Esophagus squamous epithelium (tissue), 5 donors: ENCODE data around the gene GALNT2. TPM values are rescaled to one million over a fixed set of nuclear protein-coding genes. Genes with fewer than 3 reads are reported as not detected.

Experiments used
- DNase-seq: peaks from one replicate; lab custom pipeline; 2025; lab: John Stamatoyannopoulos, UW
- H3K27ac ChIP-seq, 4 donors: fragments of 200-600 bp; sonication (generic); one replicate each; pipeline ENCODE4 v1.5.1; 2016 to 2019; ENCODE audit warnings: mild to moderate bottlenecking in 1 of 4
- H3K27me3 ChIP-seq, 4 donors: fragments of 200-600 bp; sonication (generic); 1 replicate in 3 of 4; 2 replicates in 1 of 4; pipeline versions ENCODE4 v1.5.1 to v1.6.0; 2017 to 2021; ENCODE audit warnings: antibody characterized with exemption in 1 of 4
- H3K36me3 ChIP-seq, 3 donors: fragments of 200-600 bp; sonication (generic); one replicate each; pipeline ENCODE4 v1.5.1; 2016 to 2019
- H3K4me1 ChIP-seq, 3 donors: fragments of 200-600 bp; sonication (generic); one replicate each; pipeline ENCODE4 v1.5.1; 2017 to 2019
- H3K4me3 ChIP-seq, 4 donors: fragments of 200-600 bp; sonication (generic); 1 replicate in 3 of 4; 2 replicates in 1 of 4; pipeline ENCODE4 v1.5.1; 2016 to 2019; ENCODE audit warnings: mild to moderate bottlenecking in 2 of 4, moderate library complexity in 1 of 4
- H3K9me3 ChIP-seq, 3 donors: fragments of 200-600 bp; sonication (generic); one replicate each; pipeline ENCODE4 v1.5.1; 2016 to 2019
- CTCF ChIP-seq, 6 experiments: fragments of 450-650 bp in 4 of 6; fragments of 200-600 bp in 2 of 6; sonication (generic) in 2 of 6; IDR thresholded peaks; one replicate each; pipeline ENCODE4 v1.5.1; 2016 to 2019; ENCODE audit warnings: antibody characterized with exemption in 6 of 6, mild to moderate bottlenecking in 4 of 6, moderate library complexity in 4 of 6
- POLR2A ChIP-seq, 4 donors: fragments of 450-650 bp; IDR thresholded peaks; one replicate each; pipeline ENCODE4 v1.6.1; 2017; ENCODE audit warnings: antibody characterized with exemption in 4 of 4, mild to moderate bottlenecking in 4 of 4, moderate library complexity in 3 of 4
- WGBS, 2 donors: methylation state at CpG; one replicate each; pipeline ENCODE4 v1.1.5; 2018; 5-methylcytosine and 5-hydroxymethylcytosine counted together
- intact Hi-C: fragments of 100-400 bp; cut with DNase I; formaldehyde crosslinking; loops from one replicate; pipeline ENCODE4 v1.15.0; 2022
- total RNA-seq, 4 donors: library from RNA; depleted of rRNA; stranded (reverse); fragments of >200 nt; gene quantifications; one replicate each; pipeline ENCODE4 v1.1.0, GENCODE V29; 2016
- donor health status: DM: yes; HTN: yes; CAD: no.

The GALNT2 gene
- total RNA-seq, 4 donors from 2014 or later: 25.8 to 36.2 (median 31.0) TPM

GRCh38 chr1:230140221-230141020, 73.4 kb downstream of the GALNT2 start:
- Histone ChIP-seq H3K36me3 (peaks cover 0 to 13% (median 0%) of the 10 kb centered on the region in 3 donors), H3K4me1 (peaks cover 0 to 57% (median 6%) of the 10 kb centered on the region in 3 donors), H3K27ac (no peak overlapping the region), H3K9me3 (no peaks in the 10 kb centered on the region), H3K4me3 (no peak overlapping the region), H3K27me3 (no peaks in the 10 kb centered on the region)
- TF ChIP-seq CTCF (IDR thresholded peaks at IDR 0.05): no peak
- no peak for TF ChIP-seq POLR2A (IDR thresholded peaks at IDR 0.05)
- no peak for DNase-seq
- intact Hi-C loops: no loop called here
- WGBS, 2 donors: 65 to 70% methylated on average over 4 to 8 of the region's 12 CpGs

GRCh38 chr1:230141021-230141648, 74.1 kb downstream of the GALNT2 start:
- intact Hi-C loops: no loop called here
- Histone ChIP-seq H3K27me3 (no peaks in the 10 kb centered on the region), H3K27ac (no peak overlapping the region), H3K4me1 (peaks cover 0 to 64% (median 9%) of the 10 kb centered on the region in 3 donors), H3K4me3 (no peak overlapping the region), H3K36me3 (peaks cover 0 to 13% (median 0%) of the 10 kb centered on the region in 3 donors), H3K9me3 (no peaks in the 10 kb centered on the region)
- no peak for TF ChIP-seq CTCF (IDR thresholded peaks at IDR 0.05)
- WGBS, 2 donors: 85 to 95% methylated on average over 8 of the region's 8 CpGs
- DNase-seq: no peak

- intact Hi-C loops: no loop called here
- TF ChIP-seq CTCF (IDR thresholded peaks at IDR 0.05): no peak
- TF ChIP-seq POLR2A (IDR thresholded peaks at IDR 0.05): no peak
Observed at GRCh38 chr1:230141797-230142607, 75.0 kb downstream of the GALNT2 start.

GRCh38 chr1:230142608-230143210, 75.7 kb downstream of the GALNT2 start:
- Histone ChIP-seq H3K9me3 (no peaks in the 10 kb centered on the region), H3K36me3 (no peaks in the 10 kb centered on the region), H3K27me3 (no peaks in the 10 kb centered on the region), H3K27ac (no peak overlapping the region), H3K4me1 (peaks cover 0 to 70% (median 9%) of the 10 kb centered on the region in 3 donors), H3K4me3 (no peak overlapping the region)
- WGBS, 2 donors: 75 to 80% methylated on average over 3 to 5 of the region's 5 CpGs
- DNase-seq: no peak
- intact Hi-C loops: no loop called here
- TF ChIP-seq CTCF (IDR thresholded peaks at IDR 0.05) (no peak), POLR2A (IDR thresholded peaks at IDR 0.05) (no peak)

More at GRCh38 chr1:230141797-230142607, 75.0 kb downstream of the GALNT2 start:
- Histone ChIP-seq H3K4me1 (peaks cover 0 to 69% (median 9%) of the 10 kb centered on the region in 3 donors), H3K27ac (no peak overlapping the region), H3K9me3 (no peaks in the 10 kb centered on the region), H3K36me3 (peaks cover 0 to 5% (median 0%) of the 10 kb centered on the region in 3 donors), H3K27me3 (no peaks in the 10 kb centered on the region), H3K4me3 (no peak overlapping the region)
- DNase-seq: no peak
- WGBS, 2 donors: 90 to 91% methylated on average over 12 to 14 of the region's 15 CpGs
